Psoas muscle (tissue), 8 donors: ENCODE data around the gene ARL6IP6. TPM values are rescaled to one million over a fixed set of nuclear protein-coding genes. Genes with fewer than 3 reads are reported as not detected.

ENCODE experiments used
- ATAC-seq, 4 donors: fragments of 200-7000 bp; cut with Tn5 transposase; one replicate each; pipeline ENCODE4 v1.9.1; 2020; ENCODE audit warnings: moderate library complexity in 3 of 4, mild to moderate bottlenecking in 2 of 4
- DNase-seq, 2 donors: peaks; one replicate each; pipeline ENCODE4 v3.0.0-alpha.2; 2020
- H3K27ac ChIP-seq: fragments of 200-600 bp; one replicate; pipeline ENCODE4 v1.8.0; 2022
- H3K27me3 ChIP-seq, 3 donors: fragments of 200-600 bp in 1 of 3; one replicate each; pipeline versions ENCODE4 v1.6.1 to v1.8.0; 2013 to 2022; ENCODE audit warnings: low read length in 2 of 3, mild to moderate bottlenecking in 2 of 3, moderate library complexity in 1 of 3; ENCODE audit not compliant: insufficient read depth in 3 of 3
- H3K36me3 ChIP-seq, 2 donors: fragments of 200-600 bp in 1 of 2; one replicate each; pipeline versions ENCODE4 v1.6.1 to v1.8.0; 2013 to 2022; ENCODE audit warnings: low read depth in 1 of 2, mild to moderate bottlenecking in 1 of 2, moderate library complexity in 1 of 2; ENCODE audit not compliant: insufficient read depth in 1 of 2
- H3K4me1 ChIP-seq: fragments of 200-600 bp; one replicate; pipeline ENCODE4 v1.8.0; 2022
- H3K4me3 ChIP-seq: fragments of 200-600 bp; one replicate; pipeline ENCODE4 v1.8.0; 2022; ENCODE audit warnings: mild to moderate bottlenecking
- H3K9me3 ChIP-seq: fragments of 200-600 bp; one replicate; pipeline ENCODE4 v1.8.0; 2022
- CTCF ChIP-seq: fragments of 200-600 bp; IDR thresholded peaks from one replicate; pipeline ENCODE4 v1.8.0; 2022; ENCODE audit warnings: antibody characterized with exemption
- WGBS, 3 donors: extraction: QIAGEN DNeasy Blood & Tissue Kit; methylation state at CpG; one replicate each; pipeline versions ENCODE4 v1.1.6 to v1.1.7; 2013; 5-methylcytosine and 5-hydroxymethylcytosine counted together
- intact Hi-C, 2 donors: fragments of 100-400 bp; cut with DNase I; formaldehyde crosslinking; loops; one replicate each; pipeline versions ENCODE4 v1.11.0 to v1.14.2; 2022
- long read RNA-seq, 2 donors: library from polyadenylated mRNA; unstranded; transcript quantifications; one replicate each; pipeline ENCODE4 v2.0.0, GENCODE V29; 2021
- polyA plus RNA-seq, 3 donors: library from polyadenylated mRNA; stranded (reverse); fragments of 200-250 nt; gene quantifications; one replicate each; pipeline ENCODE4 v1.2.3, GENCODE V29; 2013
- total RNA-seq, 4 donors: library from RNA; stranded (reverse); fragmentation: NEBNext Ultra II Directional in 2 of 4; extraction: Animal tissue kit (Norgen Biotek cat#: 25700) in 2 of 4; gene quantifications; one replicate each; pipeline versions ENCODE4 v1.2.1 to v1.2.4, GENCODE V29; 2021 to 2023
- donor health status: healthy with polysubstance abuse.
- donor health status: DM: no; HTN: no; CAD: no; lungs with moderate emphysema.
- donor health status: Bipolar disorder and iron deficiency.
- donor health status: healthy.
- donor health status: DM: yes; HTN: yes; CAD: no.
- donor health status: DM: no; HTN: no; CAD: no.
- donor health status: DM: no; HTN: no; CAD: no.
- donor health status: DM: yes; HTN: yes; CAD: no.

Gene ARL6IP6
- total RNA-seq (1 to 10 TPM; 3.0 to 7.8 (median 5.7) TPM), polyA plus RNA-seq (1 to 10 TPM; 4.5 to 7.3 (median 5.2) TPM)
- long read RNA-seq, donor 1, transcript ARL6IP6-201 (4 exons, 2,805 nt), result major isoform, 7 of 10 reads
- long read RNA-seq, donor 1, partial matches to known transcripts, result 0 of 10 reads
- long read RNA-seq, donor 1, other reads (novel, unspliced or antisense), result 3 of 10 reads
- long read RNA-seq, donor 2, transcript ARL6IP6-201 (4 exons, 2,805 nt), result major isoform, 6 of 10 reads
- long read RNA-seq, donor 2, partial matches to known transcripts, result 0 of 10 reads
- long read RNA-seq, donor 2, other reads (novel, unspliced or antisense), result 3 of 10 reads

GRCh38 chr2:152718076-152718908, at the start of gene ARL6IP6:
ARL6IP6 (plus strand) TSS chr2:152718620; CDS start chr2:152718625, 5 bp downstream.
- DNase-seq (peak; percentile 93 to 95), ATAC-seq (peak; percentile 84 to 89 (median 85))
- Histone ChIP-seq H3K27me3 (no peaks in the 10 kb centered on the region), H3K4me1 (peaks cover 41% of the 10 kb centered on the region), H3K27ac (peak within 1 kb of the TSS; percentile 97), H3K36me3 (peaks cover 0 to 33% of the 10 kb centered on the region in 2 donors), H3K4me3 (peak within 1 kb of the TSS; percentile 79), H3K9me3 (no peaks in the 10 kb centered on the region)
- WGBS, 3 donors, result 0% methylated on average over 75 to 87 of the region's 87 CpGs
- intact Hi-C loops, result loop anchor here (5.0 to 10.0 kb wide), 3 partner anchors 36 to 541 kb away; partner anchors contain the start of genes FMNL2 (in 1 of the 2) and STAM2 (in 1 of the 2)
- TF ChIP-seq CTCF, result no peak

GRCh38 chr2:152674334-152674733, 44.1 kb upstream of the ARL6IP6 start:
- DNase-seq (no peak), ATAC-seq (no peak)
- no peaks in the 10 kb centered on the region for H3K9me3 ChIP-seq
- peaks cover 2 to 100% of the 10 kb centered on the region in 2 donors for H3K36me3 ChIP-seq
- intact Hi-C loops, result no loop called here
- TF ChIP-seq CTCF, result no peak
- H3K4me1 ChIP-seq, result no peaks in the 10 kb centered on the region
- H3K4me3 ChIP-seq, result no peak overlapping the region
- 75 to 88% (median 83%) methylated on average over 4 of the region's 4 CpGs for WGBS, 3 donors
- no peaks in the 10 kb centered on the region for H3K27me3 ChIP-seq
- no peak overlapping the region for H3K27ac ChIP-seq

GRCh38 chr2:152676461-152676860, 42.0 kb upstream of the ARL6IP6 start:
- Histone ChIP-seq H3K27me3 (no peaks in the 10 kb centered on the region), H3K9me3 (no peaks in the 10 kb centered on the region), H3K27ac (no peak overlapping the region), H3K36me3 (peaks cover 2 to 100% of the 10 kb centered on the region in 2 donors), H3K4me1 (no peaks in the 10 kb centered on the region), H3K4me3 (no peak overlapping the region)
- TF ChIP-seq CTCF, result no peak
- no peak for ATAC-seq
- no peak for DNase-seq
- WGBS, 3 donors, result 53 to 70% (median 57%) methylated on average over 3 of the region's 3 CpGs
- intact Hi-C loops, result no loop called here

- ATAC-seq, result no peak
- Histone ChIP-seq H3K27me3 (no peaks in the 10 kb centered on the region), H3K27ac (no peak overlapping the region), H3K9me3 (no peaks in the 10 kb centered on the region), H3K36me3 (peaks cover 0 to 76% of the 10 kb centered on the region in 2 donors), H3K4me1 (no peaks in the 10 kb centered on the region), H3K4me3 (no peak overlapping the region)
- intact Hi-C loops, result no loop called here
- no peak for DNase-seq
- 85 to 90% (median 87%) methylated on average over 2 of the region's 2 CpGs for WGBS, 3 donors
- no peak for TF ChIP-seq CTCF
Measured at GRCh38 chr2:152678808-152679207, 39.6 kb upstream of the ARL6IP6 start.
